Stimulated activated CD4-positive, alpha-beta T cell treated with anti-CD3 and anti-CD28 coated beads, Interleukin-1b, Interleukin-23, amount 100 ng/mL, for 24 hours (primary cell): ENCODE measurements around the gene PPM1H.
"Not testable (repeated sequence)": the region's sequence is repeated elsewhere in the genome, so short reads cannot be mapped to it uniquely, and the experiment has no call there.

Source experiments
- DNase-seq, 4 experiments: peaks; one replicate each; pipeline ENCODE4 v3.0.0-alpha.2; 2020; ENCODE audit warnings: low read depth in 4 of 4, low spot score in 1 of 4

PPM1H gene

DNA sequence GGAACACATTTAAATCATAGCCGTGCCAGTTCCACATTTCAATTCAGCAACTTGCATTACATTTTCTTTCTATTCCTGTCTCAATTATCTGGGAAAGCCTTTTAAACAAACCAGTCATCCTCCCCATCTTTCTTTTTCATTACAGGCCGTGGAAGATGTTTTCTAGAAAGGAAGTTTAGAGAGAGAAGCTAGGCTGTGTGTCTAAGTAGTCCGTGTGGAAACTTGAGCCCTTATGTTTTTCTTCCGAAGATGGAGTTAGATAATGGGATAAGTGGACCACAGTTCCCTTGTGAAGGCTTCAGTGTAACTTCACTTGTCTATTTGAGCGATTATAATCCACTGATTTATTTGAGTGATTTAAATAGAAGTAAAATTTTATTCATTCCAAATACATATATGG is 12.4 kb upstream of the PPM1H start:
- no peak for DNase-seq

DNA sequence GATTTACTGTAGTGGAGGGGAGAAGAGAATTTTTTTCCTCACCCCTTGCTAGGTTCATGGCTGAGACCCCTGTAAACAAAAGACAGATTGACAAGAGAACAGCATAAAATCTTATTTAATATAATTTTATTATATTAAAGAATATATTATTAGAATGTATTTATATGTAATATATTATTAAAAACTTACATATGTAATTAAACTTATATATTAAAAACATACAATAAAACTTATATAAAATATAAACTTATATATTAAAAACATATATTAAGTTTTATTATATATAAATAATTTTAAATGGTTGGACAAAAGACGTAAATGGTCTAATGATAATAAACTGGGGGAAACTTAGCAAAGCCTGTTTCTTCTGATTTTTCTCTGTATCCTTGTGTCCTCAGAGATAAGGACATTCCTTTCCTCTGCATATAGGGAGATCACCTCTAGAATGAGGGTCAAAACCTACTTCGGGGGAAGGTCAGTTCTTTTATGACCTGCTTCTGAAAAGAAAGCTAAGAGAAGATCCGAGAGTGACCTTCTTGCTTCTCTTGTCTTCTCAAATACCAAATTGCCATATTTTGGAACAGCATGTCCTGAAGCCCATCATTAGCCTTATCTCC is 8.9 kb upstream of the PPM1H start:
- no peak for DNase-seq

- not testable (repeated sequence) for DNase-seq
These were observed 7.4 kb upstream of the PPM1H start for GRCh38 chr12:62942316-62942715.

- no peak for DNase-seq
These were observed 631 bp downstream of the PPM1H start for GRCh38 chr12:62934239-62934798.

DNA sequence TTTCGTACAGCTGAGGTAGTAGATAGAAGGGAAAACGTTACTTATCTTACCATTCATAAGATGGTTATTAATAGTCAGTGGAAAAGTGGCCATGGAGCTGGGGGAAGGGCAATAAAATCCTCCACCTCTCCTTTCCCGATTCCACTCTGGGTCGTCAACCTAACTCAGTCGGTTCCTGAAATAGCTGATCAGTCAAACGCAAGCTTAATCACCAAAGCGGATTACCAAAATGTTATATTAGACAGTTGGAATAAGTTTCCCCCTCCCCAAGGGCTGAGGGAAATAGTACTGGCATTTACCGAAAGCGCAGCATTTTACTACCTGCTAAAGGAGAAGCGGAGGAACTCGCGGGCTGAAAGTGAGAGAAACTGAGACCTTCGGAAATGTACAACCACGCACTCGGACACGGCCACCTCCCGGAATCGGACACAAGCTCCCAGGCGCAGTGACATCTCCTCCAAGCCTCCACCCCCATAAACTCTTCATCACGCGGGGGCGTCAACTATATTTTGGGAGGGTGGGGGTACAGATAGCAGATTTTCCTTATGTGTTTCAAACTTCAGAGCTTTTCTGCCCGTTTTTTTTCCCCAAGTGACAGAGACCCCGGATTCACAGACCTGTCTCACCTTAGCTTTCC is 1.2 kb downstream of the PPM1H start:
- DNase-seq: no peak

DNA sequence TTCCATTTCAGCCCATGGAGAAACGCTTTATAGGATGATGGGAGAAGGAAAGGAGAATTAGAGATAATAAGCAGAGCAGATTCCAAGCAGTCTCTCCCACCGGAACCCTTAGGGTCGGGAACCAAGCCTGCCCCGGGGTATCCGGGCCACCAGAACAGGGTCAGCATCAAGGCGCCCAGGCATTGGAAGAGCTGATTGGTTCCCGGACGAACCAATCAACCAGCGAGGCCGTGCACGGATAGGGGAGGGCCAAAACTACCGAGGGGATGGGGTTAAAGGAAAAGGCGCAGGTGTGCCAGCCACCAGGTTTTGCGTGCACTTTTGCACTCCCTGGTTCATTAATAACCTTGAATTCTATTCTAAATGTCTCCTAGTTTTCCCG is 1.7 kb downstream of the PPM1H start:
- DNase-seq: no peak

DNA sequence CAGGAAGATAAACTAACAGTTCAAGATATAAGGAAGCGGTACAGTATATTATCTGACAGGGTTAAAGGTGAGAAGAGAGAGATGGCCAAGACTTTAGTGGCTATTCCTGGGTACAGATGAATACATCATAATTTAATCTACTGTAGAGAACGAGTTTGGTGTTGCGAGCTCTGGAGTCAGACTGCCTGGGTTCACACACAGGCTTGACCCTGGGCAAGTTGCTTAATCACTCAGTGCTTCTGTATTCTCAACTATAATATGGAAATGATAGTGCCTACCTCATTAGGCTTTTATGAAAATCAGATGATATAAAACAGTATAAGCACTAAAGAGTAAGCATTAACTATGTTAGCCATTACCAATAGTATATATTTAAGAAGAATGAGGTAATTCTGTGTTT is 3.5 kb downstream of the PPM1H start:
- DNase-seq: no peak

DNA sequence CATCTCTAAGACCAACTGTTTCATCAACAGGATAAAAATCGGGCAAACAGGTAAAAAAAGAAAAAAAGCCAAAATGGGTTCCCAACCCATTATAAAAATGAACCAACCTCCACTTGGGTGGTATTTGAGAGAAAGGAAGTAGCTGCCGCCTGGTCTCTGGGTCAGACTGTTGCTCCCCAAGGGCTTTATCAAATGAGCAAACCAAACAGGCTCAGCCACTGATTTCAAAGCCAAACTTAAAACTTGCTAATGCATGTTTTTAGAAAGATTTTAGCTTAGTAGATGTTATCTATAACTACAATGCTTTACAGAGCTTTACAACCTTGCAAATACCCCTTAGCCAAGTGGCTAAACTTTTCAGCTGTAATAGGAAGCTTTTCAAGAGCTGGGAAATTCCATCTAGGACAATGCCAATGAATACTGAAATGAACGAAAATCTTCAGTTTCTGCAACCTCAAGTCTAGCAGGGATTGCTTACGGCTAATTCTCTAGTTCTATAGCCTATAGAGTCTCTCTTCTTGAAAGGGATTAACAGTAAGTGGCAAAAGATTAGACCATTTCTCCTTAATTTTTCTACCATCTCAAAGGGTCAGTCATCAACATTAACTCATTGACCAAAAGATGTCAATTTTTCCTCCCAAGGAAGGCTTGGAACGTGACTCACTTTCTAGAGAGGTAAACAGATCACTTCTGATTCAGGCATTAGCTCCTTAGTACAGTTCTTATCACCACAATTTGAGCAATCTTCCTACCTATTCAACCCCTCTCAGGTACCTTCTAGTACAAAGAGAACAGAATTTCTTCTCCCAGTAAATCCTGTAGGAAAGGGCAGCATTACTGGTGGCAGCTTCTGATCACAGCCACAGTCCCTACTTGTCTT is 4.2 kb downstream of the PPM1H start:
- DNase-seq: no peak

DNA sequence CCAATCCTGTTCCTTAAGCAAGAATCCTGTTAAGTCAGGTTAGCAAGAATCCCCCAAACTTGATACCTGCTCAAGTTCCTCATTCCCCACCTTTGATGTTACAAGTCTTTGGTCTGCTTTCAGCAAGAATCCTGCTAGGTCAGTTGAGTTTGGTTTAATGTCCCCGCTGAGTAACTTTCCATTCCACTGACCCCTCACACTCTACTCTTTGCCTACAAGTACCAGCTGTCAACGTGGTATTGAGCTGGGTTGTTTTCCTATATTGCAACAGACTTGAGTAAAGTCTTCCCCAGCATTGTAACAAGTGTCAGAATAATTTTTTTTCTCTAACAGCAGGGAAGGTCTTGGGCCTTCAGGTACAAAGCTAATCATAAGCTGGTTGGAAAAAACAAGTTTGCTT is 6.3 kb downstream of the PPM1H start:
- no peak for DNase-seq

- no peak for DNase-seq
These were observed 9.3 kb downstream of the PPM1H start for GRCh38 chr12:62925680-62926079.

GRCh38 chr12:62924084-62924483 is 10.9 kb downstream of the PPM1H start:
- DNase-seq: no peak

GRCh38 chr12:62922539-62922938 is 12.4 kb downstream of the PPM1H start:
- DNase-seq: no peak

- DNase-seq: no peak
These were observed 15.1 kb downstream of the PPM1H start for GRCh38 chr12:62919838-62920237.

DNA sequence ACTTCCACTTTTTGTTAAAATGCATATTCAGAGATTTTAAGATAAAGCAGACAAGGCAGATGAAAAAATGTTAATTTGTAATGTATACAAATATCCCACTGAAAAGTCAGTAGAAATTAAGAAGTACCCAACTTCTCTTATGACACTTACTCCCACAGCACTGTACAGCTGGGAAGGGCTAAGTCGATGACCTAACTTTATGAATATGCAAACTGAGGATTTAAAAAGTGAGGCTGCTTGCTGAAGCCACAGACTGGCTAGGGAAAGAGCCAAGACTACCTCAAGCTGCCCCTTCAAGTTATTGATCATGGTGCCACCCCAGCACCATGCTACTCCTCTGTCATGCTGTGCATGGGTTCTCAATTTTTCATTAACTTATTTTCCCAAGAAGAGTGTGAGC is 17.0 kb downstream of the PPM1H start:
- no peak for DNase-seq

DNA sequence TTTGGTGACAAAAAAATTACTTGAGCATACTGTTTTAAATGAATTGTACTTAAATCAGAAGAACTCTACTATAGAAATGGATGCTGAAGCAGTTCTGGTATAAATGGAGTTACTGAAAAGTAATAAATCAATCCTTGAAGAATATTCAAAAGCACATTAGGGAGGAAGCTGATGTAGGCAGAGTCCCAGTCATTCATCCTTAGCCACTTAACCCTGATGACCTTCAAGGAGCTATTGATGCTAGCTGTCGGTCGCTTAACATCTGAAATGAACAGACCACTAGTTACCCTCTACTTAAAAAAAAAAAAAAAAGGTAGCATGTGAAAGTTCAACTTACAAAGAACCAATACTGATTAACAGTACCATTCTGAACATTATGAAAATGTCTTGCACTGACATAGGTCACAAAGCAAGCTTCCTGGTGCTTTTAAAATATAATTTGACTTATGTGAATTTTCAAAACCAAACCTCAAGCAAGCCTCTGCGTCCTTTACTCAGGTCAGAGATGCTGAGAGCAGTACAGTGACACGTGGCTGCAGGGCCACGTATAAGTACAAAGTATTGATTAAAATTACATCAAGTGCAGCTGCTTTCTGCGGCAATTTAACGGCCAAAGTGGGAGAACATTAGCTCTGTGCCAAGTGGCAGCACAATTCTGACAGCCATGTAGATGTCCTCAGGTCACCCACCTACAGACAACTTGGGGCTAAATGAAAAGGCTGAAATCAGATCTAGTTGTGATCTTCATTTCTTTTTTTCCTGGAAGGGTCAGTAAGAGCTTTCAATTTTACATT is 18.1 kb downstream of the PPM1H start:
- no peak for DNase-seq

DNA sequence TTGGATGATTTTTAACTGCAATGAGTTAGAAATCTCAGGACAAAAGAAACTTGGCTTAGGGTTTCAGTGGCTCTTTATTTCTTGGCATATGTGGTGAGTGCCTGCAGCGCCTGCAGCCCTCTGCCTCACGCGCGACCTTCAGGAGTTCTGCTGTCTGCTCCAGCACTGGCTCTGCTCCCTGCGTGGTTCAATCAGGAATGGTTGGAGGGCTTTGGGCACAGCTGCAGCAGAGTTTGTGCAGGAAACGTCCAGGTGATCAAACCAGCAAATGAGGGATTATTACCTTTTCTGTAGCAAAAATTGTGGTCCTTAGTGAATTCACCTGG is 19.8 kb downstream of the PPM1H start:
- no peak for DNase-seq

DNA sequence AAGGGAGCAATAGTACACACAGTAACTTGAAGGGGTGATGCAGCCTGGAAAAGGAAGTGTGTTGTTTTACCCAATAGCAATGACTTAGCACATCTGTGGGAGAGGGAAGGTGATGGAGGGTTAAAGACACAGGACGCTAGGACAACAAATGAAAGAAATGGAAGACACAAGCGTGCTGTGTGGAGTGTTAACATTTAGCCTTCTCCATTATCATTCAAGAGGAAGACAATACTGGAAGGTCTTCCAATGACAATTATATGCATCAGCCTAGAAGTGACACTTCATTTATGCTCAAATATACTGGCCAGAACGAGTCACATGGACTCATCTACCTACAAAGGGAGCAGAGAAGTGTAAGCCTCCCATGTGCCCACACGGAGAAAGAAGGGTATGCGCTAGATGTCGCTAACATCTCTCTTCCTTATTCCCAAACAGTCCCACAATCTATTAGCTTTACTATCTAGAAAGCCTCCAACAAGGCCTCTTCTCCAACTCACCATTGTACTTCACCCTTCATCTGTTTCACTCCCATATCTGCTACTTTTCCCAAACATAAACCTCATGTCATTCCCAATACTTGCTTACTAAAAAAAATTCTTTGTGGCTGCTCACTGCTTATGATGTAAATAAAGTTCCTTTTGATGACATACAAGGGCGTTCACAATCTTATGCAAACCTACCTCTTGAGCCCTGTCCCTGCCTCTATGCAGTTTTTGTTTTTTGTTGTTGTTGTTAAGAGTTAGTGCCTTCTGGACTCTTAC is 20.3 kb downstream of the PPM1H start:
- no peak for DNase-seq

DNA sequence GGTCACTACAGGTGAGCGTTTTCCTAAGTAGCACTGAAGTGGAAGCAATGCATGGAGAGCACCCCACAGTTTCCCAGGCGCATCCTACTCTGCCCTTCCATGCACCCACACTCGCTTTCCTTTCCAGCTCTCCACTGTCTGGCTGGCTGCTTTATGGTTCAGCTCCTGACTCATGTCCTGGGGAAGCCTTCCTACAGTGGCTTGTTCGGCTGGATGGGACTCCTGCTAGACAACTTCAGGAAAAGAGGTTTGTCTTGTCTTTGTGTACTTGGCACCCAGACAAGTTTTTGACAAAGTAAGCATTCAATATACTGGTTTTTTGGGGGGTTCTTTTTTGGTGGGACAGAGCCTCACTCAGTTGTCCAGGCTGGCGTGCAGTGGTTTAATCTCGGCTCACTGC is 21.6 kb downstream of the PPM1H start:
- no peak for DNase-seq

DNA sequence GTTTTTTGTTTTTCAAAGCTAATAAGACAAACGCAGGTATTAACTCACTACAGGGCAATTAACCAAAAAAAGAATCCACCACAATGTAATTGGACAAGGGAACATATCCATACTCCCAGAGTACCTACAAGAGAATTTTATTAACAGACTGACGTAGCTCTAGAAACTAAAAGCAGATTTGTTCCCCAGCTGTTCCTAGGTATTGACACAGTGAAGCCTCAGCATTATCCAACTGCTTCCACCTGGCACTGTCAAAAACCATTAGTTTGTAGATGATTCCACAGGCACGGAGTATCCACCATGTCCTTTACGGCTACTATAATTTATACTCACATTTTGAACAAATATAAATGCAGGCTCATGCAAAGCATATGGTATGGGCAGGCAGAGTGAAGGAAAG is 22.3 kb downstream of the PPM1H start:
- DNase-seq: no peak

GRCh38 chr12:62911286-62911685 is 23.7 kb downstream of the PPM1H start:
- no peak for DNase-seq
